K562 (cell line): ENCODE measurements around the gene RNF151.

Source experiments
- DNMT1 ChIP-seq: fragments of 450-650 bp; IDR thresholded peaks from 2 replicates; pipeline ENCODE4 v1.6.1; 2016; ENCODE audit warnings: antibody characterized with exemption, mild to moderate bottlenecking
- EP300 ChIP-seq: IDR thresholded peaks from 2 replicates; pipeline ENCODE4 v1.6.1; 2012; ENCODE audit warnings: low read length, improper control_type of control experiment
- EZH2 ChIP-seq: IDR thresholded peaks from 2 replicates; pipeline ENCODE4 v1.6.1; 2012; ENCODE audit warnings: low read depth, mild to moderate bottlenecking, inconsistent platforms, low read length, borderline replicate concordance
- KDM1A ChIP-seq, 2 experiments: fragments of 450-650 bp; IDR thresholded peaks; 2 replicates each; pipeline ENCODE4 v1.6.1; 2016; ENCODE audit warnings: mild to moderate bottlenecking in 2 of 2
- NCOR1 ChIP-seq: fragments of 450-650 bp; IDR thresholded peaks from 2 replicates; pipeline ENCODE4 v1.6.1; 2016; ENCODE audit warnings: mild to moderate bottlenecking, moderate library complexity
- TAF1 ChIP-seq: IDR thresholded peaks from 2 replicates; pipeline ENCODE4 v1.6.1; 2011; ENCODE audit warnings: mild to moderate bottlenecking, low read length, moderate library complexity; ENCODE audit not compliant: insufficient read depth, control insufficient read depth, severe bottlenecking; ENCODE audit errors: extremely low read depth
- TF ChIP-seq, protein P1 (sequence below), 2 experiments: fragments of 450-650 bp in 1 of 2; sonication (generic) in 1 of 2; formaldehyde crosslinking; conservative IDR thresholded peaks; 2 replicates each; pipeline versions ENCODE4 v1.4.0 to v1.8.1; 2020 to 2022; ENCODE audit warnings: mild to moderate bottlenecking in 1 of 2, missing genetic modification reagents in 1 of 2

GRCh38 chr16:1990101-1990350 is 23.4 kb downstream of the RNF151 start:
- TF ChIP-seq NCOR1 = no peak
- no peak for TF ChIP-seq DNMT1
- TF ChIP-seq EZH2 = no peak
- TF ChIP-seq, protein P1, sequence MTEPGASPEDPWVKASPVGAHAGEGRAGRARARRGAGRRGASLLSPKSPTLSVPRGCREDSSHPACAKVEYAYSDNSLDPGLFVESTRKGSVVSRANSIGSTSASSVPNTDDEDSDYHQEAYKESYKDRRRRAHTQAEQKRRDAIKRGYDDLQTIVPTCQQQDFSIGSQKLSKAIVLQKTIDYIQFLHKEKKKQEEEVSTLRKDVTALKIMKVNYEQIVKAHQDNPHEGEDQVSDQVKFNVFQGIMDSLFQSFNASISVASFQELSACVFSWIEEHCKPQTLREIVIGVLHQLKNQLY (CRISPR knock-in tag; conservative IDR thresholded peaks at IDR 0.05) = no peak
- TF ChIP-seq KDM1A (IDR thresholded peaks at IDR 0.05) = no peak
- no peak for TF ChIP-seq TAF1
- no peak for TF ChIP-seq EP300
